Ovary (tissue), 3 donors: Measurements from ENCODE around the gene PDK2.

Experiments used
- EP300 ChIP-seq: sonication (generic); formaldehyde crosslinking; IDR thresholded peaks from one replicate; pipeline ENCODE4 v1.6.1; 2017; ENCODE audit warnings: antibody characterized with exemption
- POLR2A ChIP-seq: fragments of 450-650 bp; IDR thresholded peaks from one replicate; pipeline ENCODE4 v1.6.1; 2017; ENCODE audit warnings: antibody characterized with exemption, mild to moderate bottlenecking, moderate library complexity
- TF ChIP-seq, protein P1 (sequence below), 3 donors: fragments of 450-650 bp in 2 of 3; fragments of 200-600 bp in 1 of 3; IDR thresholded peaks; one replicate each; pipeline versions ENCODE4 v1.5.1 to v1.8.0; 2016 to 2022; ENCODE audit warnings: antibody characterized with exemption in 3 of 3, mild to moderate bottlenecking in 1 of 3
- donor health status: DM: no; HTN: no; CAD: no.

DNA sequence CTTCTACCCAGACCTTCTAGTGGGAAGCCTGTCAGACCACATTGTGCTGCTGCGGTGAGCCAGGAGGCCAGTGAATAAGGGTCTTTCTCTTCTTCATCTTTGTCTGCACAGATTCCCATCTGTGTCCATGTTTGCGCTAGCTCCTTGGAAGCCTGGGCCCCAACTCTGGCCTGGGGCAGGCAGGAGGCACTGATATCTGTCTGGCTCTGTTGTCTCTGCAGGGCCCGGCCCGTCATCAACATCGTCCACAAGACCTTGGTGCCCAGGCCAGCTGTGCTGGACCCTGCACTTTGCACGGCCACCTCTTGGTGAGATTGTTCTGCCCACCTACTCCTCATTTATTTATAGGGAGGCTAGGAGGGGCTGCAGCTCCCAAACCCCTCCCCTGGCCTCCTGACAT is 20.9 kb upstream of the PDK2 start:
- TF ChIP-seq, protein P1, sequence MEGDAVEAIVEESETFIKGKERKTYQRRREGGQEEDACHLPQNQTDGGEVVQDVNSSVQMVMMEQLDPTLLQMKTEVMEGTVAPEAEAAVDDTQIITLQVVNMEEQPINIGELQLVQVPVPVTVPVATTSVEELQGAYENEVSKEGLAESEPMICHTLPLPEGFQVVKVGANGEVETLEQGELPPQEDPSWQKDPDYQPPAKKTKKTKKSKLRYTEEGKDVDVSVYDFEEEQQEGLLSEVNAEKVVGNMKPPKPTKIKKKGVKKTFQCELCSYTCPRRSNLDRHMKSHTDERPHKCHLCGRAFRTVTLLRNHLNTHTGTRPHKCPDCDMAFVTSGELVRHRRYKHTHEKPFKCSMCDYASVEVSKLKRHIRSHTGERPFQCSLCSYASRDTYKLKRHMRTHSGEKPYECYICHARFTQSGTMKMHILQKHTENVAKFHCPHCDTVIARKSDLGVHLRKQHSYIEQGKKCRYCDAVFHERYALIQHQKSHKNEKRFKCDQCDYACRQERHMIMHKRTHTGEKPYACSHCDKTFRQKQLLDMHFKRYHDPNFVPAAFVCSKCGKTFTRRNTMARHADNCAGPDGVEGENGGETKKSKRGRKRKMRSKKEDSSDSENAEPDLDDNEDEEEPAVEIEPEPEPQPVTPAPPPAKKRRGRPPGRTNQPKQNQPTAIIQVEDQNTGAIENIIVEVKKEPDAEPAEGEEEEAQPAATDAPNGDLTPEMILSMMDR (IDR thresholded peaks at IDR 0.05) = no peak
- TF ChIP-seq POLR2A = no peak
- no peak for TF ChIP-seq EP300
